Testis (tissue), 3 donors: ENCODE data around the gene CACYBP. TPM values are rescaled to one million over a fixed set of nuclear protein-coding genes. Genes with fewer than 3 reads are reported as not detected.
A peak's percentile ranks its signal among the peaks of the same experiment; 100 is the strongest.
"Not testable (repeated sequence)": the region's sequence is repeated elsewhere in the genome, so short reads cannot be mapped to it uniquely, and the experiment has no call there.

Source experiments
- DNase-seq: peaks from one replicate; pipeline ENCODE4 v3.0.0-alpha.2; 2019
- H3K27ac ChIP-seq, 2 donors: fragments of 200-600 bp; sonication (generic); one replicate each; pipeline ENCODE4 v1.5.1; 2019
- H3K27me3 ChIP-seq: fragments of 200-600 bp; sonication (generic); one replicate; pipeline ENCODE4 v1.5.1; 2019
- H3K36me3 ChIP-seq: fragments of 200-600 bp; sonication (generic); one replicate; pipeline ENCODE4 v1.5.1; 2017; ENCODE audit warnings: low read depth; ENCODE audit errors: missing control alignments
- H3K4me1 ChIP-seq: fragments of 200-600 bp; sonication (generic); one replicate; pipeline ENCODE4 v1.5.1; 2019
- H3K4me3 ChIP-seq, 2 donors: fragments of 200-600 bp; sonication (generic); one replicate each; pipeline ENCODE4 v1.5.1; 2017 to 2019
- H3K9me3 ChIP-seq: fragments of 200-600 bp; sonication (generic); one replicate; pipeline ENCODE4 v1.5.1; 2017
- CTCF ChIP-seq, 3 experiments: fragments of 450-650 bp in 2 of 3; fragments of 200-600 bp in 1 of 3; sonication (generic) in 1 of 3; IDR thresholded peaks; one replicate each; pipeline ENCODE4 v1.5.1; 2016 to 2019; ENCODE audit warnings: antibody characterized with exemption in 3 of 3, mild to moderate bottlenecking in 2 of 3, moderate library complexity in 1 of 3
- POLR2A ChIP-seq: fragments of 450-650 bp; IDR thresholded peaks from one replicate; pipeline ENCODE4 v1.6.1; 2017; ENCODE audit warnings: antibody characterized with exemption, mild to moderate bottlenecking, moderate library complexity
- WGBS, 2 donors: methylation state at CpG; one replicate each; pipeline ENCODE4 v1.1.5; 2018; 5-methylcytosine and 5-hydroxymethylcytosine counted together
- intact Hi-C: fragments of 100-400 bp; cut with DNase I; formaldehyde crosslinking; loops from one replicate; pipeline ENCODE4 v1.15.1; 2023; ENCODE audit warnings: low total_unique reads
- polyA plus RNA-seq: library from polyadenylated mRNA; stranded (reverse); fragments of 350-450 nt; fragmentation: Illumina TruSeq; extraction: RNeasy Lipid Tissue Mini Kit (QIAGEN cat#74804); gene quantifications from one replicate; pipeline ENCODE4 v1.2.3, GENCODE V29; 2014; ENCODE audit warnings: low read depth, low replicate concordance; ENCODE audit not compliant: insufficient read depth
- total RNA-seq, 2 donors: library from RNA; depleted of rRNA; stranded (reverse); fragments of >200 nt; gene quantifications; one replicate each; pipeline ENCODE4 v1.2.3, GENCODE V29; 2016

Gene CACYBP
- total and polyA plus RNA-seq, 3 donors from 2014 or later = 74.4 to 121 (median 120) TPM

- no peak for TF ChIP-seq POLR2A
- TF ChIP-seq CTCF (IDR thresholded peaks at IDR 0.05) = no peak
- intact Hi-C loops = no loop called here
- 23 to 32% methylated on average over 16 to 19 of the region's 19 CpGs for WGBS, 2 donors
- no peaks in the 10 kb centered on the region for H3K36me3 ChIP-seq
- no peak overlapping the region for H3K27ac ChIP-seq
- DNase-seq = no peak
- H3K4me1 ChIP-seq = no peaks in the 10 kb centered on the region
- H3K4me3 ChIP-seq = no peak overlapping the region
- H3K9me3 ChIP-seq = no peaks in the 10 kb centered on the region
- H3K27me3 ChIP-seq = no peaks in the 10 kb centered on the region
Observed at GRCh38 chr1:175043824-175044223, 44.1 kb downstream of the CACYBP start.

GRCh38 chr1:175044591-175044990 lies 44.8 kb downstream of the CACYBP start:
- 71 to 75% methylated on average over 18 of the region's 18 CpGs for WGBS, 2 donors
- not testable (repeated sequence) for H3K27ac ChIP-seq

GRCh38 chr1:175045097-175045496 lies 45.4 kb downstream of the CACYBP start:
- TF ChIP-seq POLR2A (no peak), CTCF (IDR thresholded peaks at IDR 0.05) (no peak)
- Histone ChIP-seq H3K9me3 (no peaks in the 10 kb centered on the region), H3K4me1 (no peaks in the 10 kb centered on the region), H3K36me3 (no peaks in the 10 kb centered on the region), H3K27me3 (no peaks in the 10 kb centered on the region), H3K27ac (no peak overlapping the region), H3K4me3 (peak overlapping the region in 1 of 2 donors; percentile 7)
- 51 to 76% methylated on average over 7 to 19 of the region's 19 CpGs for WGBS, 2 donors
- intact Hi-C loops = no loop called here
- no peak for DNase-seq

More at GRCh38 chr1:175044591-175044990, 44.8 kb downstream of the CACYBP start:
- H3K4me3 ChIP-seq = peak overlapping the region in 1 of 2 donors; percentile 7
- DNase-seq, H3K4me1 ChIP-seq, H3K36me3 ChIP-seq, H3K27me3 ChIP-seq, intact Hi-C loops, H3K9me3 ChIP-seq: not testable (repeated sequence)

- H3K9me3 ChIP-seq = no peaks in the 10 kb centered on the region
- H3K4me1 ChIP-seq = no peaks in the 10 kb centered on the region
- H3K27ac ChIP-seq = no peak overlapping the region
- no peaks in the 10 kb centered on the region for H3K36me3 ChIP-seq
- 45 to 84% methylated on average over 22 to 27 of the region's 32 CpGs for WGBS, 2 donors
- intact Hi-C loops = no loop called here
- TF ChIP-seq CTCF (IDR thresholded peaks at IDR 0.05) (no peak), POLR2A (no peak)
- DNase-seq = no peak
- peak overlapping the region in 1 of 2 donors; percentile 7 for H3K4me3 ChIP-seq
- no peaks in the 10 kb centered on the region for H3K27me3 ChIP-seq
Observed at GRCh38 chr1:175045519-175045918, 45.8 kb downstream of the CACYBP start.

- Histone ChIP-seq H3K36me3 (no peaks in the 10 kb centered on the region), H3K4me3 (no peak overlapping the region), H3K27me3 (no peaks in the 10 kb centered on the region), H3K4me1 (no peaks in the 10 kb centered on the region), H3K27ac (no peak overlapping the region), H3K9me3 (no peaks in the 10 kb centered on the region)
- intact Hi-C loops = no loop called here
- TF ChIP-seq CTCF (IDR thresholded peaks at IDR 0.05) = no peak
- no peak for DNase-seq
- WGBS, 2 donors = 86 to 93% methylated on average over 2 of the region's 2 CpGs
Observed at GRCh38 chr1:175050992-175051391, 51.2 kb downstream of the CACYBP start.
